HG03520 (cell line): ENCODE data around the gene TTC21A.
"Not testable (repeated sequence)": the region's sequence is repeated elsewhere in the genome, so short reads cannot be mapped to it uniquely, and the experiment has no call there.

Experiments used
- ATAC-seq: cut with Tn5 transposase; IDR thresholded peaks from one replicate; pipeline ENCODE4 v1.9.1; 2021; ENCODE audit warnings: mild to moderate bottlenecking, moderate library complexity; ENCODE audit not compliant: unreplicated experiment

Gene TTC21A

GRCh38 chr3:39107388-39108199 is at the start of gene TTC21A, which contains the start of gene GORASP1:
Gene TTC21A, plus strand, starts transcription at chr3:39107680. Its CDS starts 158 bp downstream, at chr3:39107838.
Gene GORASP1, minus strand, starts transcription at chr3:39107627. Its CDS starts 86 bp downstream, at chr3:39107541.
- peak; percentile 40 for ATAC-seq

GRCh38 chr3:39061228-39061627 is 46.3 kb upstream of the TTC21A start:
- ATAC-seq: not testable (repeated sequence)

- ATAC-seq: no peak
Measured at GRCh38 chr3:39062180-39062579, 45.3 kb upstream of the TTC21A start.

- ATAC-seq: no peak
Measured at GRCh38 chr3:39063143-39063542, 44.3 kb upstream of the TTC21A start.

- ATAC-seq: no peak
Measured at GRCh38 chr3:39064646-39065045, 42.8 kb upstream of the TTC21A start.

GRCh38 chr3:39065197-39065596 is 42.3 kb upstream of the TTC21A start:
- peak; percentile 95 for ATAC-seq

- ATAC-seq: no peak
Measured at GRCh38 chr3:39067286-39067685, 40.2 kb upstream of the TTC21A start.

- ATAC-seq: no peak
Measured at GRCh38 chr3:39068556-39068955, 38.9 kb upstream of the TTC21A start.

- no peak for ATAC-seq
Measured at GRCh38 chr3:39075910-39076309, 31.6 kb upstream of the TTC21A start.

- no peak for ATAC-seq
Measured at GRCh38 chr3:39079530-39079929, 27.9 kb upstream of the TTC21A start.

GRCh38 chr3:39080026-39080425 is 27.5 kb upstream of the TTC21A start:
- ATAC-seq: no peak

GRCh38 chr3:39082666-39083313 is 24.7 kb upstream of the TTC21A start:
- ATAC-seq: no peak

- ATAC-seq: no peak
Measured at GRCh38 chr3:39086144-39086543, 21.3 kb upstream of the TTC21A start.

- ATAC-seq: no peak
Measured at GRCh38 chr3:39088456-39088855, 19.0 kb upstream of the TTC21A start.

GRCh38 chr3:39088889-39089288 is 18.6 kb upstream of the TTC21A start:
- ATAC-seq: no peak

- ATAC-seq: no peak
Measured at GRCh38 chr3:39090922-39091321, 16.6 kb upstream of the TTC21A start.

- no peak for ATAC-seq
Measured at GRCh38 chr3:39094851-39095677, 12.4 kb upstream of the TTC21A start.

- no peak for ATAC-seq
Measured at GRCh38 chr3:39095778-39096177, 11.7 kb upstream of the TTC21A start.

GRCh38 chr3:39096775-39097174 is 10.7 kb upstream of the TTC21A start:
- no peak for ATAC-seq

GRCh38 chr3:39097716-39098472 is 9.6 kb upstream of the TTC21A start:
- ATAC-seq: no peak
